Vagina (tissue), 2 donors: Measurements from ENCODE around the gene POU4F3. TPM values are rescaled to one million over a fixed set of nuclear protein-coding genes. Genes with fewer than 3 reads are reported as not detected.

Experiments
- DNase-seq, 2 donors: peaks; one replicate each; pipeline ENCODE4 v3.0.0-alpha.2; 2017; ENCODE audit errors: extremely low spot score in 2 of 2
- H3K27ac ChIP-seq: fragments of 200-600 bp; sonication (generic); one replicate; pipeline ENCODE4 v1.5.1; 2019
- H3K27me3 ChIP-seq: fragments of 200-600 bp; sonication (generic); one replicate; pipeline ENCODE4 v1.5.1; 2019
- H3K36me3 ChIP-seq, 2 donors: fragments of 200-600 bp; sonication (generic); one replicate each; pipeline ENCODE4 v1.5.1; 2017 to 2019
- H3K4me1 ChIP-seq: fragments of 200-600 bp; sonication (generic); one replicate; pipeline ENCODE4 v1.5.1; 2019
- H3K4me3 ChIP-seq, 2 donors: fragments of 200-600 bp; sonication (generic); 1 replicate in 1 of 2; 2 replicates in 1 of 2; pipeline ENCODE4 v1.5.1; 2016 to 2019
- H3K9me3 ChIP-seq: fragments of 200-600 bp; sonication (generic); one replicate; pipeline ENCODE4 v1.5.1; 2019
- CTCF ChIP-seq, 3 experiments: fragments of 450-650 bp in 2 of 3; fragments of 200-600 bp in 1 of 3; sonication (generic) in 1 of 3; IDR thresholded peaks; one replicate each; pipeline ENCODE4 v1.5.1; 2017 to 2019; ENCODE audit warnings: antibody characterized with exemption in 3 of 3, mild to moderate bottlenecking in 2 of 3, moderate library complexity in 2 of 3
- POLR2A ChIP-seq, 2 donors: fragments of 450-650 bp; IDR thresholded peaks; one replicate each; pipeline ENCODE4 v1.6.1; 2017; ENCODE audit warnings: antibody characterized with exemption in 2 of 2, mild to moderate bottlenecking in 2 of 2, moderate library complexity in 2 of 2
- POLR2AphosphoS5 ChIP-seq, 2 donors: sonication (generic); formaldehyde crosslinking; IDR thresholded peaks; one replicate each; pipeline ENCODE4 v1.9.0; 2017; ENCODE audit warnings: antibody characterized with exemption in 2 of 2, mild to moderate bottlenecking in 2 of 2, low read depth in 1 of 2; ENCODE audit not compliant: insufficient read depth in 1 of 2
- intact Hi-C: fragments of 100-400 bp; cut with DNase I; formaldehyde crosslinking; loops from one replicate; pipeline ENCODE4 v1.15.1; 2023
- total RNA-seq: library from RNA; depleted of rRNA; stranded (reverse); fragments of >200 nt; gene quantifications from one replicate; pipeline ENCODE4 v1.2.3, GENCODE V29; 2016

POU4F3 gene
- total RNA-seq, 1 donor from 2014 or later: not detected

GRCh38 chr5:146301626-146302025, 37.0 kb upstream of the POU4F3 start:
- Histone ChIP-seq H3K4me1 (no peaks in the 10 kb centered on the region), H3K27ac (no peak overlapping the region), H3K27me3 (no peaks in the 10 kb centered on the region), H3K4me3 (no peak overlapping the region), H3K9me3 (no peaks in the 10 kb centered on the region), H3K36me3 (no peaks in the 10 kb centered on the region)
- no peak for DNase-seq
- intact Hi-C loops: no loop called here
- TF ChIP-seq POLR2A (IDR thresholded peaks at IDR 0.05) (no peak), CTCF (IDR thresholded peaks at IDR 0.05) (no peak), POLR2AphosphoS5 (IDR thresholded peaks at IDR 0.05; ENCODE audit: insufficient read depth in 1 of 2, low read depth in 1 of 2) (no peak)

GRCh38 chr5:146302406-146302805, 36.2 kb upstream of the POU4F3 start:
- intact Hi-C loops: no loop called here
- DNase-seq: no peak

DNA sequence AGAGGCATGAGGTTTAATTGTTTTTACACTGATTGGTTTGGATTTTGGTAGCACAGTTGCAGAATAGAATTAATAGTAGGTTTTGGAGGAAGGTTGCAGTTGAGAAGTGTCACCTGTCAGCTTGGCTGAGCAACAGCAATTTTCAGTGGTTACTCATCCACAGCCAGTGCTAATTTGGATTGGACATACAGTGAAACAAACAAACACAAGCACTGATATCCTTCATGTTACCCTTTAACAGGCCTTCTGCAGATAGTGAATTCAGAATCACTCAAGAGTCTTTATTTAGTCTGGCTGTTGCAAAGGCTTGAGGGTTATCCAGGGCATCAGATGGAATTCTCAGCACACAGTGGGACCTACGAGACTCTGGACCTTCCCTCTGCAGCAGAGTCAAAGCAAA, 31.8 kb upstream of the POU4F3 start:
- Histone ChIP-seq H3K4me3 (no peak overlapping the region), H3K4me1 (no peaks in the 10 kb centered on the region), H3K9me3 (no peaks in the 10 kb centered on the region), H3K27ac (no peak overlapping the region), H3K36me3 (no peaks in the 10 kb centered on the region), H3K27me3 (no peaks in the 10 kb centered on the region)
- intact Hi-C loops: no loop called here
- DNase-seq: no peak
- no peak for TF ChIP-seq CTCF (IDR thresholded peaks at IDR 0.05)
- no peak for TF ChIP-seq POLR2AphosphoS5 (IDR thresholded peaks at IDR 0.05; ENCODE audit: insufficient read depth in 1 of 2, low read depth in 1 of 2)
- no peak for TF ChIP-seq POLR2A (IDR thresholded peaks at IDR 0.05)

More at GRCh38 chr5:146302406-146302805, 36.2 kb upstream of the POU4F3 start:
- H3K27me3 ChIP-seq: no peaks in the 10 kb centered on the region
- H3K36me3 ChIP-seq: no peaks in the 10 kb centered on the region
- H3K27ac ChIP-seq: no peak overlapping the region
- no peak overlapping the region for H3K4me3 ChIP-seq
- TF ChIP-seq POLR2A (IDR thresholded peaks at IDR 0.05): no peak
- no peak for TF ChIP-seq CTCF (IDR thresholded peaks at IDR 0.05)
- TF ChIP-seq POLR2AphosphoS5 (IDR thresholded peaks at IDR 0.05; ENCODE audit: insufficient read depth in 1 of 2, low read depth in 1 of 2): no peak
- H3K9me3 ChIP-seq: no peaks in the 10 kb centered on the region
- no peaks in the 10 kb centered on the region for H3K4me1 ChIP-seq

DNA sequence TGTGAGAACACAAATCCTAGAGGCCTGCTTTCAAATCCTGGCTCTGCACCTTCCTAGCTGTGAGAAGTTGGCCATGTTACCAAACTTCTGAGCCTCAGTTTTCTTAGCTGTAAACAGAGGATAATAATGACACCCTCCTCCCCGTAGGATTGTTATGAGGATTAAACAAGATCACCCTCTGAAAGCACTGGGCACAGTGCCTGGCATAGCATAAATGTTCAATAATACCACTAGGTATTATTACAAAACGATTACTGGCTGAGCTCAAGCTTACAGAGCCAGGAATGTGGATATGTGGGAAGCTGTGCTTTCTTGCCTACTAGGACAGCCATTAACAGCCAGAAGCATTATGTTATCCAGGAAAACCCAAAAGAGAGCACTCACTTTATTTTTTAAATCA, 30.8 kb upstream of the POU4F3 start:
- Histone ChIP-seq H3K9me3 (no peaks in the 10 kb centered on the region), H3K27me3 (no peaks in the 10 kb centered on the region), H3K4me3 (no peak overlapping the region), H3K4me1 (no peaks in the 10 kb centered on the region), H3K36me3 (no peaks in the 10 kb centered on the region), H3K27ac (no peak overlapping the region)
- TF ChIP-seq POLR2AphosphoS5 (IDR thresholded peaks at IDR 0.05; ENCODE audit: insufficient read depth in 1 of 2, low read depth in 1 of 2): no peak
- TF ChIP-seq POLR2A (IDR thresholded peaks at IDR 0.05): no peak
- TF ChIP-seq CTCF (IDR thresholded peaks at IDR 0.05): no peak
- intact Hi-C loops: no loop called here
- DNase-seq: no peak

- Histone ChIP-seq H3K27ac (no peak overlapping the region), H3K36me3 (no peaks in the 10 kb centered on the region), H3K4me1 (no peaks in the 10 kb centered on the region), H3K27me3 (no peaks in the 10 kb centered on the region), H3K9me3 (no peaks in the 10 kb centered on the region), H3K4me3 (no peak overlapping the region)
- DNase-seq: no peak
- TF ChIP-seq POLR2A (IDR thresholded peaks at IDR 0.05): no peak
- intact Hi-C loops: no loop called here
Measured at GRCh38 chr5:146310540-146310939, 28.1 kb upstream of the POU4F3 start.

DNA sequence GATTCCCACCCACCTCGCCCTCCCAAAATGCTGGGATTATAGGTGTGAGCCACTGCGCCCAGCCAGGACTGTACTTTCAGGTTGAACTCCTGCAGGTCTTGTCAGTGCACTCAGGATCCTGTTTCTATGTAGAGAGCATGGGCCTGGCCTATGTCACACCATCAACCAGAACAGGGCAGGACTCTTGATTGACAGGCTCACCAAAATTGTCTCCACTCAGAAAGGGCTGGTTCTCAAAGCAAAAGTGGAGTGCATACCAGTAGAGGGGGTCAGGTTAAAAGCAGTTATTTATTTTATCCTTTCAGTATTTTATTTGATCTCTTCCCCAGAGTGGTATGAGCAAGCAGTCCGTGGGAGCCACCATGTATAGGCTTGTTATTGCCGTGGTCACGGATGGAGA, 27.4 kb upstream of the POU4F3 start:
- no peak overlapping the region for H3K27ac ChIP-seq
- H3K36me3 ChIP-seq: no peaks in the 10 kb centered on the region
- H3K27me3 ChIP-seq: no peaks in the 10 kb centered on the region
- no peak for DNase-seq
- no peaks in the 10 kb centered on the region for H3K9me3 ChIP-seq
- no peak overlapping the region for H3K4me3 ChIP-seq
- TF ChIP-seq POLR2AphosphoS5 (IDR thresholded peaks at IDR 0.05; ENCODE audit: insufficient read depth in 1 of 2, low read depth in 1 of 2) (no peak), POLR2A (IDR thresholded peaks at IDR 0.05) (no peak), CTCF (IDR thresholded peaks at IDR 0.05) (no peak)
- intact Hi-C loops: no loop called here
- H3K4me1 ChIP-seq: no peaks in the 10 kb centered on the region
